Type B pancreatic cell (in vitro differentiated cells): ENCODE measurements around the gene ZCCHC14. TPM values are rescaled to one million over a fixed set of nuclear protein-coding genes. Genes with fewer than 3 reads are reported as not detected.
A peak's percentile ranks its signal among the peaks of the same experiment; 100 is the strongest.
"Not testable (repeated sequence)": the region's sequence is repeated elsewhere in the genome, so short reads cannot be mapped to it uniquely, and the experiment has no call there.

Experiments used
- DNase-seq: peaks from one replicate; pipeline ENCODE4 v3.0.0; 2021; ENCODE audit warnings: mixed read lengths; ENCODE audit not compliant: unreplicated experiment; ENCODE audit errors: extremely low spot score
- H3K27ac Mint-ChIP-seq: 2 replicates; pipeline ENCODE4 v1.8.0; 2021; ENCODE audit warnings: mild to moderate bottlenecking, mixed read lengths
- H3K27me3 Mint-ChIP-seq: 2 replicates; pipeline ENCODE4 v1.8.0; 2021; ENCODE audit warnings: mixed read lengths
- H3K36me3 Mint-ChIP-seq: 2 replicates; pipeline ENCODE4 v1.8.0; 2021; ENCODE audit warnings: mixed read lengths
- H3K4me1 Mint-ChIP-seq: one replicate; pipeline ENCODE4 v1.8.0; 2021; ENCODE audit warnings: mixed read lengths; ENCODE audit not compliant: unreplicated experiment
- H3K4me3 Mint-ChIP-seq: 2 replicates; pipeline ENCODE4 v1.8.0; 2021; ENCODE audit warnings: mild to moderate bottlenecking, mixed read lengths
- H3K9me3 Mint-ChIP-seq: 2 replicates; pipeline ENCODE4 v1.8.0; 2021; ENCODE audit warnings: mixed read lengths
- total RNA-seq: library from RNA; stranded (reverse); gene quantifications from 2 replicates; pipeline ENCODE4 v1.2.1, GENCODE V29; 2021; ENCODE audit warnings: low replicate concordance
- TF ChIP-seq, protein P1 (sequence below): fragments of 200-600 bp; sonication (generic); conservative IDR thresholded peaks from 2 replicates; pipeline ENCODE4 v1.5.0; 2021; ENCODE audit warnings: antibody characterized with exemption, mild to moderate bottlenecking

The ZCCHC14 gene
- total RNA-seq, 1 donor from 2014 or later, result 32.3 TPM

DNA sequence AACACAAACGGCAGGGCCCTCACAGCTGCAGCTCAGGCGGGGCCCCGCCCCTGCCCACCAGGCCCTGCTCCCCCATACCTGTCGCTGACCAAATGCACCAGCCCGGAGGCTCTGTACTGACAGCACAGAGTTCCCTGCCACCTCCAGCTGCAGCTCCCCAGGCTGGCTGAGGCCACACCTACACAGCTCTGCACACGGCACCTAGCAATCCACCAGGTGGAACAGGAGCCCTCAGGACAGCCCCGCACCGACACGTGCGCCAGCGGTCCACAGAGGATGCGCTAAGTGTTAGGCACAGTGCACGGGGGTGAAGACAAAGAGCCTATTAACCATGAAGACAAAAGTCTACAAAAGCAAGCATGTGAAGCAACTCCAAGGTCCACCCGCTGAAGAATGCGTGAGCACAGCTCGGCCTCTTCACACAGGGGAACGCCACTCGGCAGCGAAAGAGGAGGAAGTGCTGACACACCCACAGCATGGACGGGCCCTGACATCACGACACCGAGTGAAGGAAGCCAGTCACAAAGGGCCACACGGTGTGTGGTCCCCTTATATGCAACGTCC, 5.4 kb downstream of the ZCCHC14 start:
- H3K27ac Mint-ChIP-seq, result peak overlapping the region; percentile 84
- H3K27me3 Mint-ChIP-seq, result no peaks in the 10 kb centered on the region
- peaks cover 65% of the 10 kb centered on the region for H3K4me1 Mint-ChIP-seq
- H3K9me3 Mint-ChIP-seq, result no peaks in the 10 kb centered on the region
- TF ChIP-seq, protein P1, sequence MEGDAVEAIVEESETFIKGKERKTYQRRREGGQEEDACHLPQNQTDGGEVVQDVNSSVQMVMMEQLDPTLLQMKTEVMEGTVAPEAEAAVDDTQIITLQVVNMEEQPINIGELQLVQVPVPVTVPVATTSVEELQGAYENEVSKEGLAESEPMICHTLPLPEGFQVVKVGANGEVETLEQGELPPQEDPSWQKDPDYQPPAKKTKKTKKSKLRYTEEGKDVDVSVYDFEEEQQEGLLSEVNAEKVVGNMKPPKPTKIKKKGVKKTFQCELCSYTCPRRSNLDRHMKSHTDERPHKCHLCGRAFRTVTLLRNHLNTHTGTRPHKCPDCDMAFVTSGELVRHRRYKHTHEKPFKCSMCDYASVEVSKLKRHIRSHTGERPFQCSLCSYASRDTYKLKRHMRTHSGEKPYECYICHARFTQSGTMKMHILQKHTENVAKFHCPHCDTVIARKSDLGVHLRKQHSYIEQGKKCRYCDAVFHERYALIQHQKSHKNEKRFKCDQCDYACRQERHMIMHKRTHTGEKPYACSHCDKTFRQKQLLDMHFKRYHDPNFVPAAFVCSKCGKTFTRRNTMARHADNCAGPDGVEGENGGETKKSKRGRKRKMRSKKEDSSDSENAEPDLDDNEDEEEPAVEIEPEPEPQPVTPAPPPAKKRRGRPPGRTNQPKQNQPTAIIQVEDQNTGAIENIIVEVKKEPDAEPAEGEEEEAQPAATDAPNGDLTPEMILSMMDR, result no peak
- no peak for DNase-seq
- H3K4me3 Mint-ChIP-seq, result peak overlapping the region; percentile 84
- peaks cover 5% of the 10 kb centered on the region for H3K36me3 Mint-ChIP-seq

DNA sequence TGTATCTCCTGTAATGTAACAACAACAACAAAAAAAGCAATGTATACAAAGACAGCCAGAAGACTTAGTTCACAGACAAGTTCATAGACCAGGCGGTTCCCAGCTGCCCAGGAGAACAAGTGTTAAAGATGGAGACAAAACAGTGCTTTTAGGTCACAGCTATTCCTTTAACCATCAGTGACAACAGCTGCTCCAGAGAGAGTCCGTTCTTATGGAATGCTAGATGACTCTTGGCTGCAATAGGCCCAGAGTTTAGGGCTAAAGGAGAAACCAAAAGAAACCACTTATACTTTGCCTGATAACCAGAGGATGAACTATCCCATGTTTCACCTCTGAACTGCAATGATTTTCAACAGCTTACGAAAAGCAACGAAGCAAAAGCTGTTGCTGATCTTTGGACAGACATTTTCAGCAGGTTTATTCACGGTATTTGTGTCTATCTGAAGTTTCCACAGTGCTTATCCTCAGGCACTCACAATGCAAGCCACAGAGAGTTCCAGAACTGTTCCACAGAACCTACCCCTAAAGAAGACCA, 6.0 kb downstream of the ZCCHC14 start:
- H3K4me3 Mint-ChIP-seq, result peak overlapping the region; percentile 84
- TF ChIP-seq, protein P1, result no peak
- DNase-seq, result no peak
- no peaks in the 10 kb centered on the region for H3K9me3 Mint-ChIP-seq
- H3K36me3 Mint-ChIP-seq, result peaks cover 5% of the 10 kb centered on the region
- peaks cover 65% of the 10 kb centered on the region for H3K4me1 Mint-ChIP-seq
- peak overlapping the region; percentile 84 for H3K27ac Mint-ChIP-seq
- no peaks in the 10 kb centered on the region for H3K27me3 Mint-ChIP-seq

DNA sequence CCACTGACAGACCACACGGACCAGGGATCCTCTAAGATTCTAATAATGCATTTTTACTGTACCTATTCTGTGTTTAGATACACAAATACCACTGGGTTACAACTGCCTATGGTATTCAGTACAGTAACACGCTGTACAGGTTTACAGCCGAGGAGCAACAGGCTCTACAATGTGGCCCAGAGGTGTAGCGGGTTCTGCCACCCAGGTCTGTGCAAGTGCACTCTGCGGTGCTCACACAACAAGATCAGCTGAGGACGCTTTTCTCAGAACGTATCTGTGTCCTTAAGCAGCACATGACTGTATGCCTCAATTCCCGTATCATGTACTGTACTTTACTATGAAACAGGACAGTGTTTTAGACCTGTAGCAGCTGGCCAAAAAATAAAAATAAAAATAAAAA, 6.5 kb downstream of the ZCCHC14 start:
- TF ChIP-seq, protein P1, result no peak
- no peaks in the 10 kb centered on the region for H3K9me3 Mint-ChIP-seq
- H3K36me3 Mint-ChIP-seq, result peaks cover 5% of the 10 kb centered on the region
- H3K4me1 Mint-ChIP-seq, result peaks cover 65% of the 10 kb centered on the region
- no peak for DNase-seq
- no peak overlapping the region for H3K27ac Mint-ChIP-seq
- no peaks in the 10 kb centered on the region for H3K27me3 Mint-ChIP-seq
- H3K4me3 Mint-ChIP-seq, result no peak overlapping the region

DNA sequence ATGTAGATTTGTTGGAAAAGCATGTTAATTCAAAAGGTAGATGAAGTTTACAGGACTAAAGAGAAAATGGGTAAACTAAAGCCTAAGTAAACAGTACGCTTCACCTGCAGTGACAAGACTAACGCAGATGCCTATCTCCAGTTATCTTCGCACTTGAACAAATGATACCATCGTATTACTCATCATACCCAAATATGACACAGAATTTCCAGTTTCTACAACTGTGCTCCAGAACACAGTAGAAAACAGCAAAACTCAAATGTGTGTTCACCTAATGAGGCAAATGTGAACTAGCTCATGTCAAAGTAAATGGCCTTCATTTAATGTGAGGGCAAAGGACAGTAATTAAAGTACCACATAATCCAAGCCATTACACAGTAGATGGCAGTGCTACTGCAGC, 7.0 kb downstream of the ZCCHC14 start:
- not testable (repeated sequence) for H3K9me3 Mint-ChIP-seq, DNase-seq, H3K27me3 Mint-ChIP-seq, H3K27ac Mint-ChIP-seq, H3K36me3 Mint-ChIP-seq
- H3K4me1 Mint-ChIP-seq, result peaks cover 67% of the 10 kb centered on the region
- peak overlapping the region; percentile 25 for H3K4me3 Mint-ChIP-seq

DNA sequence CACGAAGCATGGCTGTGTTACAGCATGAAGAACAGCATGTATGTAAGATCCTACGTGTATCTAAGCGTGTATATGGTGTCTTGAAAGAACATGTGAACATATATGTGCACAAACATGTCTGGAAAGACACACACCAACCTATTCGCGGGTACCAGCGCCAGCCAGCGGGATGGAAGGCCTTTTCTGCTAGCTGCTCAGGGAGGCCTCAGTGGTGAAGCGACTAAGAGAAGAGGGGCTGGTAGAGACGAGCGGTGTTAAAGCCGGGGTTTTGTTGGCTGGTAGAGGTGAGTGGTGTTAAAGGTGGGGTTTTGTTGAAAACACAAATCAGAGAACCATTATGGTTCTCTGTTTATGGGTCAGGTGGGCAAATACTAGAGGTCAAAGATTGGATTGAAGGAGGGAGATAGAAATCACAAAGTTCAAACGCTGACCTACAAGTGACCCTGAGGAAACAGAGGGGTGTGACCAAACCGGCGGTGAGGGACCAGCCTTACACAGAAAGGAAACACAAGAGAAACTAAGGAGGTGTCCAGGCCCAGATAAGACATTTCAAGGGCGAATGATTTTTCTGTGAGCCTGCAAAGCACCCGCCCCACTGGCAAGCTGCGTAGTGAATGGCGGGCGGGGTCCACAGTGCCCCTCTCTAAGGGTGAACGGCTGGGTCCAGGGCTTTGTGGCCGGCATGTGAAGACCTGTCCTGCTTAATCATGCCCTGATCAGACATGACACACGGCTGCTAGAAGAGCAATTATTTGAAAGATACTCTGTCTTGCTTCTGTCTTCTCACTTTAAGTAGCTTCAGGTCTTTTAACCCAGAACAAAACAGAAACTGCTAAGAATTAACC, 8.1 kb downstream of the ZCCHC14 start:
- peak overlapping the region; percentile 69 for H3K27ac Mint-ChIP-seq
- H3K4me3 Mint-ChIP-seq, result peak overlapping the region; percentile 53
- DNase-seq, result no peak
- H3K4me1 Mint-ChIP-seq, result peaks cover 62% of the 10 kb centered on the region
- TF ChIP-seq, protein P1, result no peak
- peaks cover 11% of the 10 kb centered on the region for H3K36me3 Mint-ChIP-seq
- H3K27me3 Mint-ChIP-seq, result no peaks in the 10 kb centered on the region
- no peaks in the 10 kb centered on the region for H3K9me3 Mint-ChIP-seq

DNA sequence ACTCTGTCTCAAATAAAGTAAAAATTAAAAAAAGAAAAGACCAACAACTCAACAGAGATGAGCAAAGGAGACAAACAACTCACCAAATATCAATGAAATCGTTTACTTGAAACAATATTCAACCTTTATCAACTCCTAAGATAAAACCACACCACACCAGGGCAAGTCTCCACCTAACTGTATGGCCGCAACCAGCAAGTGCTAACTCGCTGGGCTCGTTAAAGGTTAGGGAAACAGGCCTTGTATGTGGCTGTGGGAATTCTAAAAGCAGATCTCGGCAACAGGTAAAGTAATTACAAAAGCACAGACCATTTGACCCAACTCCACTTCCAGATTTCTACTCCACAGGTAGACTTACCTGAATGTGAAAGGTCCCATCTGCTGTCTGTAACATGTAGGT, 9.3 kb downstream of the ZCCHC14 start:
- peaks cover 11% of the 10 kb centered on the region for H3K36me3 Mint-ChIP-seq
- peaks cover 50% of the 10 kb centered on the region for H3K4me1 Mint-ChIP-seq
- no peaks in the 10 kb centered on the region for H3K27me3 Mint-ChIP-seq
- no peak for DNase-seq
- H3K27ac Mint-ChIP-seq, result no peak overlapping the region
- H3K4me3 Mint-ChIP-seq, result no peak overlapping the region
- TF ChIP-seq, protein P1, result no peak
- H3K9me3 Mint-ChIP-seq, result no peaks in the 10 kb centered on the region

DNA sequence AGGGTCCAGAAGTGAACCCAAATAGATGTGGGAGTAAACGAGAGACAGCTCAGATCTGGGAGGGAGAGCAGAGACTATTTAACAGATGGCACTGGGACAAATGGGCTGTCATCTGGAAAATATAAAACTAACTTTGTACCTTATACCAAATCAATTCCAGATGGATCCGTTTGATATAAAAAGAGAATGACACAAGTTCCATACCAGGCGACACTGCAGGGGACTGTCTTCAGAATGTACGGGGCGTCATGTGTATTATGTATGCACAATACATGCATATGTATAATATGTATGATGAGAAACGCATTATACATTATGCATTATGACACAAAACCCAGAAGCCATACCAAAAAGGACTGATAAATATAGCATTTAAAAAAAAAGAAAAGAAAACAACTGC, 10.2 kb downstream of the ZCCHC14 start:
- not testable (repeated sequence) for DNase-seq, H3K27me3 Mint-ChIP-seq, H3K9me3 Mint-ChIP-seq, H3K27ac Mint-ChIP-seq, H3K4me3 Mint-ChIP-seq
- peaks cover 16% of the 10 kb centered on the region for H3K36me3 Mint-ChIP-seq
- peaks cover 50% of the 10 kb centered on the region for H3K4me1 Mint-ChIP-seq
